Measurements from ENCODE around the gene PRPH. TPM values are rescaled to one million over a fixed set of nuclear protein-coding genes. Genes with fewer than 3 reads are reported as not detected.
"Not testable (repeated sequence)": the region's sequence is repeated elsewhere in the genome, so short reads cannot be mapped to it uniquely, and the experiment has no call there.

PRPH gene
- total and polyA plus RNA-seq, 2 of the 13 experiments (the other 11 are each of a cell fraction or from before 2014, with no cell fraction given) = 0.12 TPM; not detected in 1

DNA sequence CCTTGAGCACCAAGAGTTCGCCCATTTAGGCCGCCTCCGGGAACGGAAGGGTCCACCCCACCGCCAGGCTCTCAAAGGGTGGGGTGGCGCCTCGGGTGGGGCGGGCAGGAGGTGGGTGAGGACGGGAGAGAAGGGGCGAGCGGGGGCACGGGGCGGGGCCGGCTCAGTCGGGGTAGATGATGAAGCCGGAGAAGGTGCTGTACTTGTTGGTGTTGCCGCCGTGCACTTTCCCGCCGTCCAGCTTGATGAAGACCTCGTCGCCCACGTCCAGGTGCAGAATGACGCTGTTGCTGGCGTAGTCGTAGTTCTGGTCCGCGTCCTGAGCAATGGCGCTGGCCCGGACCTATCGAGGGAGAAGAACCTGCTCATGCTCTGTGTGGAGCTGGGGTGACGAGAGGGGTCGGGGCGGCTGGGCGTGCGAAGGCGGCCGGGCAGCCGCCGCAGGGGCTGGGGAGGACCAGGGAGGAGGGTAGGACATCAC lies 38.0 kb downstream of the PRPH start:
- 97% methylated on average over 40 of the region's 40 CpGs for WGBS (ENCODE audit: low lambda C conversion rate)
- Histone ChIP-seq H3K4me2 (ENCODE audit: low read depth, low read length) (no peak overlapping the region), H3K4me1 (ENCODE audit: insufficient read depth, low read length) (peaks cover 30% of the 10 kb centered on the region), H3K9me3 (ENCODE audit: low read length) (no peaks in the 10 kb centered on the region), H3K27ac (ENCODE audit: extremely low read length, insufficient read depth, low read length) (no peak overlapping the region), H3K9ac (ENCODE audit: insufficient read depth, low read depth, low read length) (no peak overlapping the region), H3K36me3 (replicated peaks in 1 of 2; ENCODE audit: control insufficient read depth in 1 of 2, insufficient read depth in 2 of 2, low read length in 2 of 2) (peaks cover 6 to 21% of the 10 kb centered on the region in 2 experiments; a peak in 4 of 5 replicates), H3K4me3 (replicated peaks in 1 of 3; ENCODE audit: insufficient read depth in 1 of 3, low read depth in 2 of 3, low read length in 3 of 3) (no peak overlapping the region), H4K20me1 (ENCODE audit: insufficient read depth, low read length) (no peaks in the 10 kb centered on the region), H3K79me2 (ENCODE audit: insufficient read depth, low read length) (no peaks in the 10 kb centered on the region), H3K27me3 (ENCODE audit: control insufficient read depth in 1 of 2, insufficient read depth in 2 of 2, low read length in 2 of 2) (peaks cover 2 to 24% of the 10 kb centered on the region in 2 experiments; a peak in 4 of 5 replicates), H2AFZ (ENCODE audit: low read length) (no peak overlapping the region)
- intact Hi-C loops (cut with micrococcal nuclease; ENCODE audit: unreplicated experiment) (no loop called here), in situ Hi-C loops (cut with HindIII; ENCODE audit: extremely low pct_ligation_motif_present, low pct_unique_long_range_greater_than_20kb) (no loop called here)
- BruUV-seq (replicated peaks) = no TSS peak
- FAIRE-seq (no peak), DNase-seq (ENCODE audit: low spot score) (no peak), ATAC-seq (no peak)
- TF ChIP-seq PRDM15 (CRISPR knock-in tag; IDR thresholded peaks at IDR 0.05) (no peak), NR2C2 (CRISPR knock-in tag; IDR thresholded peaks at IDR 0.05; ENCODE audit: borderline replicate concordance) (no peak), AGO1 (IDR thresholded peaks at IDR 0.05; ENCODE audit: low read depth, low read length, poor library complexity, severe bottlenecking) (peak; percentile 38), SMARCE1 (IDR thresholded peaks at IDR 0.05; ENCODE audit: borderline replicate concordance) (no peak), EEA1 (CRISPR knock-in tag; IDR thresholded peaks at IDR 0.05; ENCODE audit: borderline replicate concordance) (no peak), ATF7 (IDR thresholded peaks at IDR 0.05) (no peak), ATF7 (CRISPR knock-in tag; IDR thresholded peaks at IDR 0.05) (no peak), AGO2 (optimal IDR thresholded peaks at IDR 0.05; ENCODE audit: low read depth, low read length) (peak; percentile 64)
- ChIA-PET POLR2A (interaction anchor here (1.7 to 2.3 kb wide), 2 partner anchors 10 to 15 kb away, joined by 18 read pairs; partner anchors contain the start of genes DNAJC22 and TROAP), CTCF (ENCODE audit: low intra/inter-chr PET ratio, low total read pairs) (interaction anchor here (1.4 to 2.4 kb wide), 4 partner anchors 9 to 181 kb away, joined by 3 to 56 read pairs (median 20); no protein-coding TSS in a partner anchor)

DNA sequence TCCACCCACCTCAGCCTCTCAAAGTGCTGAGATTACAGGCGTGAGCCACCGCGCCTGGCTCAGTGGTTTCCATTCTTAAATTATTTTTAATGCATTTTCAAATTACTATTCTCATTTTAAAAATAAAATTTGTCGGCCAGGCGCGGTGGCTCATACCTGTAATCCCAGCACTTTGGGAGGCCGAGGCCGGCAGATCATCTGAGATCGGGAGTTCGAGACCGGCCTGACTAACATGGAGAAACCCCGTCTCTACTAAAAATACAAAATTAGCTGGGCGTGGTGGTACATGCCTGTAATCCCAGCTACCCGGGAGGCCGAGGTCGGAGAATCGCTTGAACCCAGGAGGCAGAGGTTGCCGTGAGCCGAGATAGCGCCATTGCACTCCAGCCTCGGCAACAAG lies 38.8 kb downstream of the PRPH start:
- DNase-seq (ENCODE audit: low spot score); H3K9ac ChIP-seq (ENCODE audit: insufficient read depth, low read depth, low read length); POLR2A ChIA-PET; intact Hi-C loops (cut with micrococcal nuclease; ENCODE audit: unreplicated experiment); ATAC-seq; H2AFZ ChIP-seq (ENCODE audit: low read length); H3K4me2 ChIP-seq (ENCODE audit: low read depth, low read length); BruUV-seq (replicated peaks); FAIRE-seq; in situ Hi-C loops (cut with HindIII; ENCODE audit: extremely low pct_ligation_motif_present, low pct_unique_long_range_greater_than_20kb); H4K20me1 ChIP-seq (ENCODE audit: insufficient read depth, low read length); H3K4me3 ChIP-seq (replicated peaks in 1 of 3; ENCODE audit: insufficient read depth in 1 of 3, low read depth in 2 of 3, low read length in 3 of 3); H3K79me2 ChIP-seq (ENCODE audit: insufficient read depth, low read length); H3K9me3 ChIP-seq (ENCODE audit: low read length); H3K27ac ChIP-seq (ENCODE audit: extremely low read length, insufficient read depth, low read length); CTCF ChIA-PET (ENCODE audit: low intra/inter-chr PET ratio, low total read pairs): not testable (repeated sequence)
- H3K4me1 ChIP-seq (ENCODE audit: insufficient read depth, low read length) = peaks cover 30% of the 10 kb centered on the region
- WGBS (ENCODE audit: low lambda C conversion rate) = 93% methylated on average over 21 of the region's 21 CpGs
- H3K36me3 ChIP-seq (replicated peaks in 1 of 2; ENCODE audit: control insufficient read depth in 1 of 2, insufficient read depth in 2 of 2, low read length in 2 of 2) = peaks cover 6 to 20% of the 10 kb centered on the region in 2 experiments; a peak in 4 of 5 replicates
- H3K27me3 ChIP-seq (ENCODE audit: control insufficient read depth in 1 of 2, insufficient read depth in 2 of 2, low read length in 2 of 2) = peaks cover 2 to 31% of the 10 kb centered on the region in 2 experiments; a peak in 4 of 5 replicates

All from HepG2 (cell line).